ENCODE measurements around the gene MYO7B. TPM values are rescaled to one million over a fixed set of nuclear protein-coding genes. Genes with fewer than 3 reads are reported as not detected.

The MYO7B gene
- total RNA-seq, 1 donor from 2014 or later: 1.7 TPM

DNA sequence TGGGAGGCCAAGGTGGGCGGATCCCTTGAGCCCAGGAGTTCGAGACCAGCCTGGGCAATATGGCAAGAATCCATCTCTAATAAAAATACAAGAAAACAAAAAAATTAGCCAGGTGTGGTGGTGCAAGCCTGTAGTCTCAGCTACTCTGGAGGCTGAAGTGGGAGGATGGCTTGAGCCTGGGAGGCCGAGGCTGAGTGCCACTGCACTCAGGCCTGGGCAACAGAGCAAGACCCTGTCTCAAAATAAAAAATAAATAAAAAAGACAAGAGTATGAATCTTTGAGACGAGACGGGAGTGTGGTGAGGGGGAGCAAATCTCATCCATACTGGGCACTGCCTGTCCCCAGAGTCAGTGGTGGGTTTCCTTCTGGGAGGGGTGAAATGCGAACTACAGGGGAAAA lies 122.7 kb downstream of the MYO7B start:
- no peak for DNase-seq (ENCODE audit: extremely low spot score, unreplicated experiment)
- peaks cover 11% of the 10 kb centered on the region for H3K4me1 Mint-ChIP-seq (ENCODE audit: unreplicated experiment)
- H3K27me3 Mint-ChIP-seq: peaks cover 8% of the 10 kb centered on the region
- no peak overlapping the region for H3K27ac Mint-ChIP-seq
- no peak for TF ChIP-seq CTCF (conservative IDR thresholded peaks at IDR 0.05)
- no peaks in the 10 kb centered on the region for H3K9me3 Mint-ChIP-seq
- no peak overlapping the region for H3K4me3 Mint-ChIP-seq
- no peaks in the 10 kb centered on the region for H3K36me3 Mint-ChIP-seq

- no peaks in the 10 kb centered on the region for H3K9me3 Mint-ChIP-seq
- no peak overlapping the region for H3K27ac Mint-ChIP-seq
- H3K36me3 Mint-ChIP-seq: no peaks in the 10 kb centered on the region
- H3K4me3 Mint-ChIP-seq: no peak overlapping the region
- no peak for TF ChIP-seq CTCF (conservative IDR thresholded peaks at IDR 0.05)
- H3K27me3 Mint-ChIP-seq: peaks cover 15% of the 10 kb centered on the region
- peaks cover 11% of the 10 kb centered on the region for H3K4me1 Mint-ChIP-seq (ENCODE audit: unreplicated experiment)
- DNase-seq (ENCODE audit: extremely low spot score, unreplicated experiment): no peak
These were observed 123.3 kb downstream of the MYO7B start for GRCh38 chr2:127658641-127659407.

- Mint-ChIP-seq H3K36me3 (no peaks in the 10 kb centered on the region), H3K4me1 (ENCODE audit: unreplicated experiment) (peaks cover 11% of the 10 kb centered on the region), H3K27me3 (peaks cover 19% of the 10 kb centered on the region), H3K9me3 (no peaks in the 10 kb centered on the region), H3K27ac (no peak overlapping the region), H3K4me3 (no peak overlapping the region)
- TF ChIP-seq CTCF (conservative IDR thresholded peaks at IDR 0.05): no peak
- DNase-seq (ENCODE audit: extremely low spot score, unreplicated experiment): no peak
These were observed 124.2 kb downstream of the MYO7B start for GRCh38 chr2:127659408-127660290.

- Mint-ChIP-seq H3K27ac (no peak overlapping the region), H3K9me3 (no peaks in the 10 kb centered on the region), H3K36me3 (no peaks in the 10 kb centered on the region), H3K4me1 (ENCODE audit: unreplicated experiment) (peaks cover 9% of the 10 kb centered on the region), H3K27me3 (peaks cover 25% of the 10 kb centered on the region), H3K4me3 (no peak overlapping the region)
- DNase-seq (ENCODE audit: extremely low spot score, unreplicated experiment): no peak
- no peak for TF ChIP-seq CTCF (conservative IDR thresholded peaks at IDR 0.05)
These were observed 124.8 kb downstream of the MYO7B start for GRCh38 chr2:127660291-127660578.

- H3K4me3 Mint-ChIP-seq: no peak overlapping the region
- no peak for DNase-seq (ENCODE audit: extremely low spot score, unreplicated experiment)
These were observed 125.7 kb downstream of the MYO7B start for GRCh38 chr2:127661072-127661649.

More at GRCh38 chr2:127661072-127661649, 125.7 kb downstream of the MYO7B start:
- Mint-ChIP-seq H3K9me3 (no peaks in the 10 kb centered on the region), H3K27ac (no peak overlapping the region), H3K27me3 (peaks cover 34% of the 10 kb centered on the region), H3K4me1 (ENCODE audit: unreplicated experiment) (peaks cover 5% of the 10 kb centered on the region), H3K36me3 (no peaks in the 10 kb centered on the region)
- no peak for TF ChIP-seq CTCF (conservative IDR thresholded peaks at IDR 0.05)
